K562 (cell line): ENCODE data around the gene NUP98. TPM values are rescaled to one million over a fixed set of nuclear protein-coding genes. Genes with fewer than 3 reads are reported as not detected.

Experiments
- ATAC-seq: fragments of 200-7000 bp; cut with Tn5 transposase; 3 replicates; pipeline ENCODE4 v1.9.1; 2020; ENCODE audit warnings: moderate library complexity
- BruUV-seq: library from RNA; stranded (reverse); fragments of 400-500 nt; replicated peaks from 2 replicates; lab custom pipeline; 2021; lab: Mats Ljungman, UMichigan
- CTCF ChIA-PET: fragments of 300-600 bp; formaldehyde crosslinking; extraction: SDS; loops from one replicate; lab custom pipeline; 2021; ENCODE audit warnings: low intra/inter-chr PET ratio; lab: Yijun Ruan, JAX
- POLR2A ChIA-PET: fragments of 300-600, 350-650 bp; sonication (Branson Sonifier 250); formaldehyde crosslinking; extraction: SDS; loops from one replicate; lab custom pipeline; 2021; ENCODE audit warnings: antibody characterized with exemption, inconsistent platforms; lab: Yijun Ruan, JAX
- DNase-seq, 4 experiments: peaks; one replicate each; pipeline versions ENCODE4 v3.0.0 to v3.0.0-alpha.2; 2011 to 2018; ENCODE audit warnings: low spot score in 3 of 4, mixed read lengths in 3 of 4; ENCODE audit errors: extremely low read depth in 1 of 4
- FAIRE-seq: peaks from 2 replicates; lab custom pipeline; 2011; peaks lifted over from hg19 to GRCh38; lab: Jason Lieb, UNC
- H2AFZ ChIP-seq: 2 replicates; pipeline ENCODE4 v1.6.0; 2011; ENCODE audit warnings: low read depth, low read length, control low read depth, inconsistent platforms
- H3K27ac ChIP-seq: fragments of 200-600 bp; 3 replicates; pipeline ENCODE4 v1.8.0; 2011; ENCODE audit warnings: low read depth, mild to moderate bottlenecking, control low read depth, inconsistent platforms, low read length, moderate library complexity, mixed read lengths; ENCODE audit errors: extremely low read depth
- H3K27me3 ChIP-seq, 2 experiments: fragments of 300-600 bp in 1 of 2; 2 replicates in 1 of 2; 3 replicates in 1 of 2; pipeline versions ENCODE4 v1.6.0 to v1.8.0; 2011; ENCODE audit warnings: inconsistent platforms in 2 of 2, low read length in 2 of 2, mild to moderate bottlenecking in 1 of 2, mixed read lengths in 1 of 2, moderate library complexity in 1 of 2; ENCODE audit not compliant: control insufficient read depth in 2 of 2, insufficient read depth in 2 of 2
- H3K36me3 ChIP-seq: fragments of 300-600 bp; 3 replicates; pipeline ENCODE4 v1.8.0; 2011; ENCODE audit warnings: mild to moderate bottlenecking, low read length, inconsistent platforms; ENCODE audit not compliant: control insufficient read depth, insufficient read depth
- H3K4me1 ChIP-seq, 2 experiments: fragments of 200-600 bp in 1 of 2; replicated peaks in 1 of 2; 2 replicates in 1 of 2; 3 replicates in 1 of 2; pipeline versions ENCODE4 v1.5.1 to v1.8.0; 2011; ENCODE audit warnings: inconsistent platforms in 2 of 2, low read length in 2 of 2, mild to moderate bottlenecking in 1 of 2, mixed read lengths in 1 of 2, moderate library complexity in 1 of 2; ENCODE audit not compliant: control insufficient read depth in 2 of 2, insufficient read depth in 2 of 2
- H3K4me2 ChIP-seq: 2 replicates; pipeline ENCODE4 v1.6.1; 2011; ENCODE audit warnings: low read length, control low read depth, inconsistent platforms, mixed read lengths; ENCODE audit not compliant: insufficient read depth
- H3K4me3 ChIP-seq: fragments of 200-600 bp; sonication (generic), shearing (Covaris generic); 2 replicates; pipeline ENCODE4 v1.5.1; 2016; ENCODE audit warnings: control low read depth, inconsistent platforms
- H3K79me2 ChIP-seq: fragments of 200-600 bp; 3 replicates; pipeline ENCODE4 v1.8.0; 2011; ENCODE audit warnings: low read length, inconsistent platforms; ENCODE audit not compliant: control insufficient read depth, insufficient read depth
- H3K9ac ChIP-seq, 2 experiments: 2 replicates each; pipeline versions ENCODE4 v1.6.0 to v1.6.1; 2011; ENCODE audit warnings: low read depth in 2 of 2, low read length in 2 of 2, control low read depth in 1 of 2, inconsistent platforms in 1 of 2, mild to moderate bottlenecking in 1 of 2, mixed read lengths in 1 of 2; ENCODE audit not compliant: insufficient read depth in 1 of 2
- H3K9me1 ChIP-seq: one replicate; pipeline ENCODE4 v1.6.0; 2011; ENCODE audit warnings: inconsistent platforms, mild to moderate bottlenecking, low read length, moderate library complexity; ENCODE audit not compliant: control insufficient read depth, insufficient read depth
- H3K9me3 ChIP-seq: replicated peaks from 2 replicates; pipeline ENCODE4 v1.5.1; 2011; ENCODE audit warnings: low read depth, low read length, inconsistent platforms; ENCODE audit not compliant: control insufficient read depth, insufficient read depth
- H4K20me1 ChIP-seq: replicated peaks from 2 replicates; pipeline ENCODE4 v1.6.1; 2011; ENCODE audit warnings: low read length, inconsistent platforms, mixed read lengths; ENCODE audit not compliant: control insufficient read depth, insufficient read depth
- WGBS: fragments of 100-300 bp; shearing (Covaris generic); methylation state at CpG from one replicate; pipeline ENCODE4 v1.1.6; 2016; ENCODE audit warnings: low coverage, mixed read lengths; ENCODE audit not compliant: insufficient coverage; ENCODE audit errors: missing lambda C conversion rate; 5-methylcytosine and 5-hydroxymethylcytosine counted together
- in situ Hi-C: fragments of 300-500 bp; cut with MboI; formaldehyde crosslinking; loops from 4 replicates; pipeline ENCODE4 v1.15.0; 2018; ENCODE audit warnings: inconsistent platforms, mixed read lengths
- intact Hi-C: fragments of 100-400 bp; cut with micrococcal nuclease; formaldehyde crosslinking; loops from 2 replicates; pipeline ENCODE4 v1.14.2; 2022
- polyA plus RNA-seq, 8 experiments: library from polyadenylated mRNA; depleted of rRNA in 4 of 8; stranded (reverse) in 5 of 8; unstranded in 3 of 8; fragments of >200 nt; fragmentation: Nextera tagmentation in 2 of 8; fragmentation: Illumina TruSeq in 1 of 8; extraction: Ambion mirVana in 2 of 8; extraction: Trizol in 1 of 8; gene quantifications; 2 replicates each; pipeline versions ENCODE4 v1.2.1 to v1.2.3, GENCODE V29; 2011 to 2014; ENCODE audit warnings: inconsistent platforms in 1 of 8, missing spikeins in 1 of 8
- total RNA-seq, 7 experiments: library from RNA; depleted of rRNA in 6 of 7; stranded (reverse); fragments of >200 nt in 6 of 7; fragmentation: Illumina TruSeq in 2 of 7; extraction: Trizol in 2 of 7; gene quantifications; 2 replicates each; pipeline versions ENCODE4 v1.2.1 to v1.2.3, GENCODE V29; 2011 to 2021; ENCODE audit warnings: low replicate concordance in 1 of 7
- TF ChIP-seq, protein P1 (sequence below): fragments of 250-450 bp; sonication (Bioruptor Pico); IDR thresholded peaks from 2 replicates; pipeline ENCODE4 v1.4.0; 2020
- TF ChIP-seq, protein P2 (sequence below): fragments of 250-450 bp; sonication (Bioruptor Pico); IDR thresholded peaks from 2 replicates; pipeline ENCODE4 v1.5.0; 2021; ENCODE audit warnings: mild to moderate bottlenecking, moderate library complexity
- TF ChIP-seq, protein P3 (sequence below): fragments of 450-650 bp; formaldehyde crosslinking; IDR thresholded peaks from 2 replicates; pipeline ENCODE4 v1.4.0; 2022; ENCODE audit warnings: missing genetic modification characterization
- TF ChIP-seq, protein P4 (sequence below): sonication (generic); formaldehyde crosslinking; IDR thresholded peaks from 2 replicates; pipeline ENCODE4 v1.9.0; 2022; ENCODE audit warnings: mild to moderate bottlenecking, missing genetic modification reagents

Gene NUP98
- total and polyA plus RNA-seq, 9 of the 15 experiments (the other 6 are each of a cell fraction or from before 2014, with no cell fraction given): 45.1 to 196 (median 130) TPM

DNA sequence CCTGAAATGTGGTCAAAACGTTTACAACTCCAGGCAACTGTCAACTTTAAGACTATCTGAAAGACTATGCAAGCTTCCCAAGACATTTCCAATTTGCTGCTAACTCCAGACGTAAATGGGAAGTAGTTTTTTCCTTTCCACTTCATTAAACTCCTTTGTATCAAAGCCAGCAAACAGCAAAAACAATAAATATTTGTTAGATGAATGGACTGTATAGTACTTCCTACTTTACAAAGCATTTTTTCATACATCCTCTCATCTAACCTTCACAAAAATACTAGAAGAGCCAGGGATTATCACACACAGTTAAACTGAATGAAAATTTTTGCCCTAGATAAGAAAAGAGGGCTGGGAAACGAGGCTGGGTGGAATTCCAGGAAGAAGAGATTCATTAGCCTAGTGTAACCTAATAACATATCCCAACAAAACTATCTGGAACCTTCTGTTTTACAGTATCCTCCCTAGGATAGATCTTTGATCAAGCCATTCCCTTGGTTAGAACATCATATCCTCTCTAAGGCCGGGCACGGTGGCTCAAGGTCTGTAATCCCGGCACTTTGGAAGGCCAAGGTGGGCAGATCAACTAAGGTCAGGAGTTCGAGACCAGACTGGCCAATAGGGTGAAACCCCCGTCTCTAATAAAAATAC, 10.4 kb downstream of the NUP98 start:
- Histone ChIP-seq H3K36me3 (peaks cover 73% of the 10 kb centered on the region), H3K79me2 (peaks cover 98% of the 10 kb centered on the region), H3K9me3 (no peaks in the 10 kb centered on the region), H3K9me1 (no peaks in the 10 kb centered on the region)
- CTCF ChIA-PET: no interaction called here
- in situ Hi-C loops: no loop called here
- TF ChIP-seq, protein P1, sequence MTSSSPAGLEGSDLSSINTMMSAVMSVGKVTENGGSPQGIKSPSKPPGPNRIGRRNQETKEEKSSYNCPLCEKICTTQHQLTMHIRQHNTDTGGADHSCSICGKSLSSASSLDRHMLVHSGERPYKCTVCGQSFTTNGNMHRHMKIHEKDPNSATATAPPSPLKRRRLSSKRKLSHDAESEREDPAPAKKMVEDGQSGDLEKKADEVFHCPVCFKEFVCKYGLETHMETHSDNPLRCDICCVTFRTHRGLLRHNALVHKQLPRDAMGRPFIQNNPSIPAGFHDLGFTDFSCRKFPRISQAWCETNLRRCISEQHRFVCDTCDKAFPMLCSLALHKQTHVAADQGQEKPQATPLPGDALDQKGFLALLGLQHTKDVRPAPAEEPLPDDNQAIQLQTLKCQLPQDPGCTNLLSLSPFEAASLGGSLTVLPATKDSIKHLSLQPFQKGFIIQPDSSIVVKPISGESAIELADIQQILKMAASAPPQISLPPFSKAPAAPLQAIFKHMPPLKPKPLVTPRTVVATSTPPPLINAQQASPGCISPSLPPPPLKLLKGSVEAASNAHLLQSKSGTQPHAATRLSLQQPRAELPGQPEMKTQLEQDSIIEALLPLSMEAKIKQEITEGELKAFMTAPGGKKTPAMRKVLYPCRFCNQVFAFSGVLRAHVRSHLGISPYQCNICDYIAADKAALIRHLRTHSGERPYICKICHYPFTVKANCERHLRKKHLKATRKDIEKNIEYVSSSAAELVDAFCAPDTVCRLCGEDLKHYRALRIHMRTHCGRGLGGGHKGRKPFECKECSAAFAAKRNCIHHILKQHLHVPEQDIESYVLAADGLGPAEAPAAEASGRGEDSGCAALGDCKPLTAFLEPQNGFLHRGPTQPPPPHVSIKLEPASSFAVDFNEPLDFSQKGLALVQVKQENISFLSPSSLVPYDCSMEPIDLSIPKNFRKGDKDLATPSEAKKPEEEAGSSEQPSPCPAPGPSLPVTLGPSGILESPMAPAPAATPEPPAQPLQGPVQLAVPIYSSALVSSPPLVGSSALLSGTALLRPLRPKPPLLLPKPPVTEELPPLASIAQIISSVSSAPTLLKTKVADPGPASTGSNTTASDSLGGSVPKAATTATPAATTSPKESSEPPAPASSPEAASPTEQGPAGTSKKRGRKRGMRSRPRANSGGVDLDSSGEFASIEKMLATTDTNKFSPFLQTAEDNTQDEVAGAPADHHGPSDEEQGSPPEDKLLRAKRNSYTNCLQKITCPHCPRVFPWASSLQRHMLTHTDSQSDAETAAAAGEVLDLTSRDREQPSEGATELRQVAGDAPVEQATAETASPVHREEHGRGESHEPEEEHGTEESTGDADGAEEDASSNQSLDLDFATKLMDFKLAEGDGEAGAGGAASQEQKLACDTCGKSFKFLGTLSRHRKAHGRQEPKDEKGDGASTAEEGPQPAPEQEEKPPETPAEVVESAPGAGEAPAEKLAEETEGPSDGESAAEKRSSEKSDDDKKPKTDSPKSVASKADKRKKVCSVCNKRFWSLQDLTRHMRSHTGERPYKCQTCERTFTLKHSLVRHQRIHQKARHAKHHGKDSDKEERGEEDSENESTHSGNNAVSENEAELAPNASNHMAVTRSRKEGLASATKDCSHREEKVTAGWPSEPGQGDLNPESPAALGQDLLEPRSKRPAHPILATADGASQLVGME (CRISPR knock-in tag): no peak
- TF ChIP-seq, protein P2, sequence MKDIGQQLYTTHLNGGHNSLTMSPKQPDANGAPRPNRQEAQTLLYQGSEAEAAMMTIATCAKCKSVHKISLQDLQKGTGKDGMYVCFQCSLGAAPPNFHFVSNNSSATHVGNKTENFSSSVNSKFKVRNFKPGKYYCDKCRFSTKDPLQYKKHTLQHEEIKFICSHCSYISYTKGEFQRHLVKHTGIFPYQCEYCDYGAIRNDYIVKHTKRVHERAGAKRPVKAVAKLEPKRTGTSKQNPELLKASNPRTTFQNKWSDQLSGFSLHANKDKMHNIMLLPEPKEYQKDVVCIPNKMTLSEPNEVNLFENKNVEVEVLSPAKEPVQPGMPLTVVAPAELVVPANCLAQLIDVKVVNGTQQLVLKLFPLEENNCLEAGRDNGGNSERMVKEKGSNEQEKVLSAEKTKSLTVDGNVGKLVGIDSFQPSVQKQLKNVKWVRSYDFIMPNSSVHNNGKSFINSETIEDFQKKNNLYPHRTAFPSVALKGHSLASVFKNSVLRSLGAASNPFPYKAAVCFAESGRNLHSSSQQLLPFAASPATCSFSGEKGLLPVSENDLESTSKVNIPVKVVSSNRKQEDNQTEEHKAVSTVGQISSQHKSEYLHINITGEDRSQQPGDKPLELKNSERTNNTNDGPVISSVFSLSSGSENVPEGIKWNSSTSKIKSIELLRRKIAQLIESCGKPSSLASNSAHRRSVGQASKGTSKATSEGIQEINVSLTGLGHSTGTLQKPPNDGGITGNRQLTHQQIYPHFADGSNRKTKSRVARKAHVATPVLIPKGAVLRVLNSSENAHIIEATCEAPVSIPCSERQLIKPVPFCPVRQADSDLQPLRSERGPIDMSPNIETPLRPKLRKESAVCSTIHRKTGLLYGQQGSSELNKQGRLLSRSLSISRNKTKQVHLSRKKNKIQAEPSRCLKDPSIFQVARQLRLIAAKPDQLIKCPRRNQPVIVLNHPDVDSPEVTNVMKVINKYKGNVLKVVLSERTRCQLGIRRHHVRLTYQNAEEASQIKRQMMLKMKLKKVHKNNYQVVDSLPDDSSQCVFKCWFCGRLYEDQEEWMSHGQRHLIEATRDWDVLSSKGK: no peak
- TF ChIP-seq, protein P3, sequence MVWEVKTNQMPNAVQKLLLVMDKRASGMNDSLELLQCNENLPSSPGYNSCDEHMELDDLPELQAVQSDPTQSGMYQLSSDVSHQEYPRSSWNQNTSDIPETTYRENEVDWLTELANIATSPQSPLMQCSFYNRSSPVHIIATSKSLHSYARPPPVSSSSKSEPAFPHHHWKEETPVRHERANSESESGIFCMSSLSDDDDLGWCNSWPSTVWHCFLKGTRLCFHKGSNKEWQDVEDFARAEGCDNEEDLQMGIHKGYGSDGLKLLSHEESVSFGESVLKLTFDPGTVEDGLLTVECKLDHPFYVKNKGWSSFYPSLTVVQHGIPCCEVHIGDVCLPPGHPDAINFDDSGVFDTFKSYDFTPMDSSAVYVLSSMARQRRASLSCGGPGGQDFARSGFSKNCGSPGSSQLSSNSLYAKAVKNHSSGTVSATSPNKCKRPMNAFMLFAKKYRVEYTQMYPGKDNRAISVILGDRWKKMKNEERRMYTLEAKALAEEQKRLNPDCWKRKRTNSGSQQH (CRISPR knock-in tag): no peak
- TF ChIP-seq, protein P4, sequence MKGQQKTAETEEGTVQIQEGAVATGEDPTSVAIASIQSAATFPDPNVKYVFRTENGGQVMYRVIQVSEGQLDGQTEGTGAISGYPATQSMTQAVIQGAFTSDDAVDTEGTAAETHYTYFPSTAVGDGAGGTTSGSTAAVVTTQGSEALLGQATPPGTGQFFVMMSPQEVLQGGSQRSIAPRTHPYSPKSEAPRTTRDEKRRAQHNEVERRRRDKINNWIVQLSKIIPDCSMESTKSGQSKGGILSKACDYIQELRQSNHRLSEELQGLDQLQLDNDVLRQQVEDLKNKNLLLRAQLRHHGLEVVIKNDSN (CRISPR knock-in tag): no peak
- TF ChIP-seq, all 486 proteins: peak for 0
- Histone ChIP-seq H3K4me2 (peak overlapping the region; percentile 30; the same call in 1 of the 2 replicates), H3K27ac (peak overlapping the region; percentile 29; the same call in 1 of the 3 replicates), H2AFZ (no peak overlapping the region), H3K4me3 (no peak overlapping the region), H4K20me1 (0 out of 2 replicates have a peak, but pooled peaks cover 8% of the 10 kb centered on the region), H3K27me3 (no peaks in the 10 kb centered on the region), H3K4me1 (peaks cover 8 to 11% of the 10 kb centered on the region in 2 experiments; a peak in 4 of 5 replicates), H3K9ac (no peak overlapping the region)
- intact Hi-C loops: no loop called here
- ATAC-seq (peak; percentile 25), DNase-seq (no peak), FAIRE-seq (peak; percentile 48)
- BruUV-seq: TSS peak; percentile 2
- WGBS: 52% methylated on average over 8 of the region's 8 CpGs
- POLR2A ChIA-PET: interaction anchor here (0.6 to 1.0 kb wide), 2 partner anchors 9 to 39 kb away, joined by 3 read pairs; no protein-coding TSS in a partner anchor
